Esophagus squamous epithelium (tissue), 4 donors: ENCODE measurements around the gene RREB1.

Experiments used
- CTCF ChIP-seq, 6 experiments: fragments of 450-650 bp in 4 of 6; fragments of 200-600 bp in 2 of 6; sonication (generic) in 2 of 6; IDR thresholded peaks; one replicate each; pipeline ENCODE4 v1.5.1; 2016 to 2019; ENCODE audit warnings: antibody characterized with exemption in 6 of 6, mild to moderate bottlenecking in 4 of 6, moderate library complexity in 4 of 6
- POLR2A ChIP-seq, 4 donors: fragments of 450-650 bp; IDR thresholded peaks; one replicate each; pipeline ENCODE4 v1.6.1; 2017; ENCODE audit warnings: antibody characterized with exemption in 4 of 4, mild to moderate bottlenecking in 4 of 4, moderate library complexity in 3 of 4

- TF ChIP-seq CTCF (IDR thresholded peaks at IDR 0.05): no peak
- TF ChIP-seq POLR2A (IDR thresholded peaks at IDR 0.05): no peak
Measured at GRCh38 chr6:7100753-7101081, 7.0 kb upstream of the RREB1 start.
